Subcutaneous preadipocyte (primary cell): ENCODE measurements around the gene PCSK9. TPM values are rescaled to one million over a fixed set of nuclear protein-coding genes. Genes with fewer than 3 reads are reported as not detected.

Source experiments
- total RNA-seq: library from RNA; depleted of rRNA; stranded (reverse); fragments of >200 nt; gene quantifications from 2 replicates; pipeline ENCODE4 v1.2.3, GENCODE V29; 2012

PCSK9 gene
- total RNA-seq, result 4.3 and 4.4 TPM in 2 replicates

GRCh38 chr1:55039342-55040082 is at the start of gene PCSK9:
PCSK9 (plus strand) TSS chr1:55039548; CDS start chr1:55039838, 290 bp downstream.

GRCh38 chr1:54998677-54999076 is 40.7 kb upstream of the PCSK9 start, which contains the start of gene BSND:
BSND (plus strand) TSS chr1:54998933; CDS start chr1:54999187, 254 bp downstream.

Other genes with a start within 250 kb of the PCSK9 start
- not detected in 2 replicates for gene TTC22, start 238.2 kb upstream of the PCSK9 start, total RNA-seq
- gene DHCR24, start 152.4 kb upstream of the PCSK9 start, total RNA-seq, result 267 and 288 TPM in 2 replicates
- not detected in 2 replicates for gene TMEM61, start 58.9 kb upstream of the PCSK9 start, total RNA-seq
- not detected in 2 replicates for gene BSND, start 40.6 kb upstream of the PCSK9 start, total RNA-seq
- gene USP24, start 175.8 kb downstream of the PCSK9 start, total RNA-seq, result 46.7 and 60.6 TPM in 2 replicates